Right ventricle myocardium inferior (tissue), 1 donor: ENCODE measurements around the gene ORAI2. TPM values are rescaled to one million over a fixed set of nuclear protein-coding genes. Genes with fewer than 3 reads are reported as not detected.
"Not testable (repeated sequence)": the region's sequence is repeated elsewhere in the genome, so short reads cannot be mapped to it uniquely, and the experiment has no call there.

Experiments used
- ATAC-seq: fragments of 200-7000 bp; cut with Tn5 transposase; one replicate; pipeline ENCODE4 v1.9.1; 2020; ENCODE audit warnings: mild to moderate bottlenecking, moderate library complexity
- DNase-seq: peaks from one replicate; pipeline ENCODE4 v3.0.0; 2021; ENCODE audit errors: missing footprints
- intact Hi-C: fragments of 100-400 bp; cut with DNase I; formaldehyde crosslinking; loops from one replicate; pipeline ENCODE4 v1.11.0; 2022
- total RNA-seq: library from RNA; stranded (reverse); fragmentation: NEBNext Ultra II Directional; extraction: Animal tissue kit (Norgen Biotek cat#: 25700); gene quantifications from one replicate; pipeline ENCODE4 v1.2.1, GENCODE V29; 2021
- donor health status: DM: no; HTN: yes; CAD: no; lungs with severe emphysema.

The ORAI2 gene
- total RNA-seq, 1 donor from 2014 or later = 3.0 TPM

DNA sequence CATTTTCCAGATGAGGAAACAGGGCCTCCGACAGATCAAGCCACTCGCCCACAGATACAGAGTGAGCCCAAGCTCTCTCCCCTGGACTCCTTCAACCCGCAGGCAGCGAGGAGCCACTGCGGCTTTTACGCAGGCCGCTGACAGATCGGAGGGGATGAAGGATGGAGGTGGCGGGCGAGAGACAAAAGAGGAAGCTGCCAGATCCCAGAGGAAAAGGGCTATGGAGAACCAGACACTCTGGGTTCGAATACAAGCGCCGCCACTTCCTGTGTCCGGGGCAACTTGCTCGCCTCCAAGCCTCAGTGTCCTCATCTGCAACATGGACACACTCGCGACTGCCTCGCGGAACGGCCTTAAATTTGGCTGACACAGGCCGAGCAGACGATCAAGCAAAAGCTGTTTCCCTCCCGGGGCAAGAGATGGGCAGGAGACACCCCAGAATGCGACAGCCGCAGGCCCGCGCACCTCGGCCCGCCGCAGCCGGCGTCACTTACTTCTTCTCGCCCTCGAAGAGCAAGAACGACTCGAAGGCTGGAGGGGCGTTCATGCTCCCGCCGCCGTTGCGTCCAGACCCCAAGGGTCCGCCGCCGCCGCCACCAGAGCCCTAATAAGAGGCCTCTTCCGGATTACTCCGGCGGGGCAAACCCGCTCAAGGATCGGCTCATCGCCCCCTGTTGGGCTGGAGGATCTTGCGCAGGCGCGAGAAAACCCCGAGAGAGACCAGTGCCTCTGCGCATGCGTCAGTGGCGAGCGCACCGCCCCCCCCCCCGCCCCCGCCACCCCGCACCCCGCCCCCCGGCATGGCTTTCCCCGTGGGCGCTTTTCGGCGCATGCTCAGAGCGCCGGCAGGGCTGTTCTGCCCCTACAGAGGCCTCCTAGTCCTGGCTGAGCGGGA lies 45.2 kb downstream of the ORAI2 start, which contains the start of gene POLR2J:
POLR2J (minus strand) TSS at position 609 of the 895 bp plus-strand sequence; CDS start at position 547, 62 bp downstream.
- intact Hi-C loops = not testable (repeated sequence)
- ATAC-seq (peak; percentile 95), DNase-seq (peak; percentile 95)

DNA sequence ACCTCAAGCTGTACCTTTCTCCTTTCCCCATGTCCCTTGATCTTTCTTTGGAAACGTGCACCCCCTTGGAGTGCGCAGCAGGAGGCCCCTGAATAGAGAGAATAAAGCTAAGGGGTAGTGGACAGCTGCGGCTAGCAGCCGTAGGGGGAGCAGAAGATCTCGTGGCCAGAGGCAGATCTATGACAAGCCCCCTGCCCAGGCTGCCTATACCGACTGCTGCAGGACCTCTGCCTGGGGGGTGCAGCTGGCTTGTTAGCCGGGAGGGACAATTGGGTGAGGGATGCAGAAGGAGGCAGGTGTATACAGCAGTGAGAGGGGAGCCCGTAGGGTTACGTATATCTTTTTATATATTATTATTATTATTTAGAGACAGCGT lies 45.8 kb downstream of the ORAI2 start:
- ATAC-seq, intact Hi-C loops, DNase-seq: not testable (repeated sequence)

- DNase-seq, ATAC-seq, intact Hi-C loops: not testable (repeated sequence)
Observed at GRCh38 chr7:102479982-102480637, 46.7 kb downstream of the ORAI2 start.

DNA sequence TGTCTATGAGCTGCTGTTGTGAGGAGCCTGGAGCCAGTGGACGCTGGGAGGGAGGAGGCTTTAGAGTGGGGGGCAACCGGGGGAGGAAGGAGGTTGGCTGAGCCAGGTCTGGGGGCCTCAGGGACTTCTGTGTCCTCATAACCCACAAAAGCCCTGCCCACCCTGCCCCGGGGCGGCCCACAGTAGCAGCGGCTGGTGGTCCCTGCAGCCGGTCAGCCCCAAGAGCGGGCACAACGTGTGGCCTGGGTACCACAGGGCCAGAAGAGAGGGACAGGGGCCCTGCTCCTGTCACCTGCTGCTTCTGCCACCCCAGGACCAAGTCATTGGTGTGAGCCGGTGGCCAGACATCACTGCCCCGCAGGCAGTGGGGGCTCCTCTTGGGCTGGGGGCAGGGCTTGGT lies 48.6 kb downstream of the ORAI2 start:
- intact Hi-C loops, ATAC-seq, DNase-seq: not testable (repeated sequence)

GRCh38 chr7:102484317-102484716 lies 50.9 kb downstream of the ORAI2 start:
- ATAC-seq, intact Hi-C loops, DNase-seq: not testable (repeated sequence)

- peak; percentile 62 for DNase-seq
- peak; percentile 39 for ATAC-seq
- intact Hi-C loops = not testable (repeated sequence)
Observed at GRCh38 chr7:102490529-102491075, 57.2 kb downstream of the ORAI2 start.

GRCh38 chr7:102493220-102493935 lies 60.0 kb downstream of the ORAI2 start:
- intact Hi-C loops, DNase-seq: not testable (repeated sequence)
- ATAC-seq = peak; percentile 75

DNA sequence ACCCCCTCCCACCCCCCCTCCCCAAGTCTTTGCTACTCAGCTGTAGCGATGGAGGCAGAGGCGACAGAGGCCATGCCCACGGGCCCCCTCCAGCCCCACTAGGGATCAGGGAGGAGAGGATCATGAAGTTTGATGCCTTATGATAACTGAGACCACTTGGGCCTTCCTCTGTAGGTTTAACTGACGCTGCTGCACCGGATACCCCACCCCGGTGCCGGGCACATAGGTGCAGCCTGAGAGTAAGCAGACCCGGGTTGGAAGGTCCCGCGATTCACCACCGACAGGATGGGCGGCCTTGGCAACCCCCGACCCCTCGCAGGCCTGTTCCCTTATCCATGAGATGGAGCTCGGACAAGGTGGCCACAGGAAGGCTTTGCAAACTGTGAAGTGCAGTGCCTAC lies 60.7 kb downstream of the ORAI2 start:
- ATAC-seq, intact Hi-C loops: not testable (repeated sequence)
- DNase-seq = peak; percentile 23

DNA sequence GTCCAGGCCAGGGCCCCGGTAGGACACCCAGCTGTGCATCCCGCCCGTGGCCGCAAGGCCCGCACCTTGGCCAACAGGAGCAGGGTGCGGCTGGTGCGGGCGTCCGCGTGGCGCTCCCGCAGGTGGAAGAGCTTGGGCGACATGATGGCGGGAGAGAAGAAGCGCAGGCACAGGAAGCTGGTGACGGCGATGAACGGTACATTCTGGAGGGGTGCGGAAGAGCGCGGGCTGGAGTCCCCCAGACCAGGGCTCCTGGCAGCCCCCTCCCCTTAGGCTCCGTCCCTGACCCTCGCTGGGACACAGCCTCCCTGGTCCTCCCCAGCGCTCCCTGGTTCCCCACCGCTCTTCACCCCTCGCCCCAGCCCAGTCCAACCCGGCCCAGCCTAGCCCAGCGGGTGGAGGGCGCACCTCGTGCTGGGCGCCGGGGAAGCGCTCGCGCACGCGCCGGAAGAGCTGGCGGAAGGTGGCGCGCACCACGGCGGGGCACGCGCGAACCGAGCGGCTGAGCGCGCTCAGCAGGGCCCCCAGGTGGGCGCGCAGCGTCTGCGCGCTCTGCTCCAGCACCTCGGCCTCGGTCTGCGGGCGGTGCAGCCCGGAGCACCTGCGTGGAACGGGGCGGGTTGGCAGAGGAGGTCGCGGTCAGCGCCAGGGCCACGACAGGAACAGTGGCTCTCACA lies 61.2 kb downstream of the ORAI2 start:
- intact Hi-C loops, DNase-seq: not testable (repeated sequence)
- ATAC-seq = peak; percentile 44

- peak; percentile 33 for DNase-seq
- intact Hi-C loops, ATAC-seq: not testable (repeated sequence)
Observed at GRCh38 chr7:102496861-102497260, 63.5 kb downstream of the ORAI2 start.

DNA sequence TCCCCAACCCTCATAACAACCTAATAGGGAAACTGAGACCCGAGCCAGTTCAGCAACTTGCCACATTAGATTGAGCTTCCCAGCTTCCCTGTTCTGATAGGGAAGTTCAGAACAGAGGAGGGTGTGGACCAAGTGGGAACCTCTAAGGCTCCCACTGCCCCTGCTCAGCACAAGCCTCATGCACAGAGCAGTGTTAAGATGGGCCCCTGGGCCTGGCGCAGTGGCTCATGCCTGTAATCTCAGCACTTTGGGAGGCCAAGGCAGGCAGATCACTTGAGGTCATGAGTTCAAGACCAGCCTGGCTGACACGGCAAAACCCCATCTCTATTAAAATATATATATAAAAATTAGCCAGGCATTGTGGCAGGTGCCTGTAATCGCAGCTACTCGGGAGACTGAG lies 63.9 kb downstream of the ORAI2 start:
- DNase-seq = peak; percentile 42
- ATAC-seq, intact Hi-C loops: not testable (repeated sequence)

GRCh38 chr7:102498321-102498720 lies 64.9 kb downstream of the ORAI2 start:
- ATAC-seq, intact Hi-C loops: not testable (repeated sequence)
- peak; percentile 37 for DNase-seq

GRCh38 chr7:102503141-102503540 lies 69.8 kb downstream of the ORAI2 start:
- ATAC-seq, intact Hi-C loops, DNase-seq: not testable (repeated sequence)

DNA sequence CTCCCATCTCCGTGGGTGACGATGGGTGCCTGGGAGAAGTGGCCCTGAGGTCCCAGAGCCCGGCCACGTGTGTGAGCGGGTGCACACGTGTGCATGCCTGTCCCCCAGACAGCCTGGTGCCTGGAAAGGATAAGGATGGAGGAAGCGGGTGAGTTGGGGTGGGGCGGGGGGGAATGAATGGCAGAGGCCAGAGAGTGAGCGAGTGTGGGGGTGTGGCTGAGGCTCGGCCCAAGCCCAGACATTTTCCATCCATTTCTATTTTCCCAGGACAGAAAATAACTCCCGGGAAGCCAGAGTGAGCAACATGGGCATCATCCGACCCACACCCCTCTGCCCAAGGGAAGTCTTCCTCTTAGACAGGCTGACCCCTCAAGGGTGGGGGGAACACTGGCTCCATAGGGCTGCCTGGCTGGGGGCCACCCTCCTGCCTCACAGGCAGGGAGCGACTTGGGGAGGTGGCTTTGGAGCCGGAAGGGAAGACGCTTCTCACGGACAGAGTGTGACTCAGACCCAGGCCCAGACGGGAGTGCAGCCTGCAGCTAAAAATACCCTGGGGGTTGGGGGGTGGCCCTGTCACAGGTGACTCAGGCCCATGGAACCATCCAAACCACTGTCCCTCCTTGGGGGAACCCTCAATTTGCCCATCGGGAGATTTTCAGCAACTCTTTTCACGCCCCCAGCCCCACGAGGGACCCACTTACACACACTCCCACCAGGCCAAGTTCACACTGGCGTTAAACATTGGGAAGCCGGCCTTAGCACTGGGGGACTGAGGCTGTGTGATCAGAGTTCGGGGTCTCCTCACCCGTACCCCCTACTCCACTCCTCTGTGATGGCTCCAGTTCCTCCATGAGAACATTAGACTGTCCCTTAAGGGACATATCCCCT lies 72.2 kb downstream of the ORAI2 start:
- ATAC-seq = peak; percentile 1

More for the DNA sequence above, 72.2 kb downstream of the ORAI2 start:
- intact Hi-C loops = not testable (repeated sequence)
- DNase-seq = peak; percentile 56
